Activated CD4-positive, alpha-beta T cell treated with anti-CD3 and anti-CD28 coated beads, Interleukin-2, amount 50 U/mL, for 1 hour (primary cell): ENCODE results near the gene ZFYVE9.
A peak's percentile ranks its signal among the peaks of the same experiment; 100 is the strongest.
"Not testable (repeated sequence)": the region's sequence is repeated elsewhere in the genome, so short reads cannot be mapped to it uniquely, and the experiment has no call there.

Experiments used
- DNase-seq: peaks from one replicate; pipeline ENCODE4 v3.0.0-alpha.2; 2020

The ZFYVE9 gene, protein sequence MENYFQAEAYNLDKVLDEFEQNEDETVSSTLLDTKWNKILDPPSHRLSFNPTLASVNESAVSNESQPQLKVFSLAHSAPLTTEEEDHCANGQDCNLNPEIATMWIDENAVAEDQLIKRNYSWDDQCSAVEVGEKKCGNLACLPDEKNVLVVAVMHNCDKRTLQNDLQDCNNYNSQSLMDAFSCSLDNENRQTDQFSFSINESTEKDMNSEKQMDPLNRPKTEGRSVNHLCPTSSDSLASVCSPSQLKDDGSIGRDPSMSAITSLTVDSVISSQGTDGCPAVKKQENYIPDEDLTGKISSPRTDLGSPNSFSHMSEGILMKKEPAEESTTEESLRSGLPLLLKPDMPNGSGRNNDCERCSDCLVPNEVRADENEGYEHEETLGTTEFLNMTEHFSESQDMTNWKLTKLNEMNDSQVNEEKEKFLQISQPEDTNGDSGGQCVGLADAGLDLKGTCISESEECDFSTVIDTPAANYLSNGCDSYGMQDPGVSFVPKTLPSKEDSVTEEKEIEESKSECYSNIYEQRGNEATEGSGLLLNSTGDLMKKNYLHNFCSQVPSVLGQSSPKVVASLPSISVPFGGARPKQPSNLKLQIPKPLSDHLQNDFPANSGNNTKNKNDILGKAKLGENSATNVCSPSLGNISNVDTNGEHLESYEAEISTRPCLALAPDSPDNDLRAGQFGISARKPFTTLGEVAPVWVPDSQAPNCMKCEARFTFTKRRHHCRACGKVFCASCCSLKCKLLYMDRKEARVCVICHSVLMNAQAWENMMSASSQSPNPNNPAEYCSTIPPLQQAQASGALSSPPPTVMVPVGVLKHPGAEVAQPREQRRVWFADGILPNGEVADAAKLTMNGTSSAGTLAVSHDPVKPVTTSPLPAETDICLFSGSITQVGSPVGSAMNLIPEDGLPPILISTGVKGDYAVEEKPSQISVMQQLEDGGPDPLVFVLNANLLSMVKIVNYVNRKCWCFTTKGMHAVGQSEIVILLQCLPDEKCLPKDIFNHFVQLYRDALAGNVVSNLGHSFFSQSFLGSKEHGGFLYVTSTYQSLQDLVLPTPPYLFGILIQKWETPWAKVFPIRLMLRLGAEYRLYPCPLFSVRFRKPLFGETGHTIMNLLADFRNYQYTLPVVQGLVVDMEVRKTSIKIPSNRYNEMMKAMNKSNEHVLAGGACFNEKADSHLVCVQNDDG (N-terminal part only)

GRCh38 chr1:52141513-52142219, at the start of gene ZFYVE9:
TSS of gene ZFYVE9 (plus strand) at chr1:52142089. CDS start at chr1:52233207, 91,118 bp downstream.
- DNase-seq = peak; percentile 69

- DNase-seq = not testable (repeated sequence)
Observed at GRCh38 chr1:52094300-52094699, 47.6 kb upstream of the ZFYVE9 start.

- no peak for DNase-seq
Observed at GRCh38 chr1:52096216-52096615, 45.7 kb upstream of the ZFYVE9 start.

DNA sequence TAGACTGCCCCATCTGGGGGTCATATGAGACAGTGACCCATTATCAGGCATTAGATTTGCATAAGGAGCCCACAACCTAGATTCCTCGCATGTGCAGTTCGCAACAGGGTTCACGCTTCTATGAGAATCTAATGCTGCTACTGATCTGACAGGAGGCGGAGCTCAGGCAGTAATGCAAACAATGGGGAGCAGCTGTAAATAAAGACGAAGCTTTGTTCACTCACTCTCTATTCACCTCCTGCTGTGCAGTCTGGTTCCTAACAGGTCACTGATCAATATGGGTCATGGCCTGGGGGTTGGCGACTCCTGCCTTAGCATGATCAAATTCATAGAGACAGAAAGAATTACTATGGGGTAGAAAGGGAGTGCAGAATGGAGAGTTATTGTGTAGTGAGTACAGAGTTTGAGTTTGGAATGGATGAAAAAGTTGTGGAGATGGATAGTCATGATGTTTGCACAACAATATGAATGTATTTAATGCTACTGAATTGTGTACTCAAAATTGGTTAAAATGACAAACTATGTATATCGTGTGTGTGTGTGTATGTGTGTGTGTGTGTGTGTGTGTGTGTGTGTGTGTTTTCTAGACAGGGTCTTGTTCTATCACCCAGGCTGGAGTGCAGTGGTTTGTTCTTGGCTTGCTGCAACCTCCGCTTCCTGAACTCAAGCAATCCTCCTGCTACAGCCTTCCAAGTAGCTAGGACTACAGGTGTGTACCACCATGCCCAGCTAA, 43.6 kb upstream of the ZFYVE9 start:
- DNase-seq = no peak

GRCh38 chr1:52102336-52103013, 39.4 kb upstream of the ZFYVE9 start:
- no peak for DNase-seq

DNA sequence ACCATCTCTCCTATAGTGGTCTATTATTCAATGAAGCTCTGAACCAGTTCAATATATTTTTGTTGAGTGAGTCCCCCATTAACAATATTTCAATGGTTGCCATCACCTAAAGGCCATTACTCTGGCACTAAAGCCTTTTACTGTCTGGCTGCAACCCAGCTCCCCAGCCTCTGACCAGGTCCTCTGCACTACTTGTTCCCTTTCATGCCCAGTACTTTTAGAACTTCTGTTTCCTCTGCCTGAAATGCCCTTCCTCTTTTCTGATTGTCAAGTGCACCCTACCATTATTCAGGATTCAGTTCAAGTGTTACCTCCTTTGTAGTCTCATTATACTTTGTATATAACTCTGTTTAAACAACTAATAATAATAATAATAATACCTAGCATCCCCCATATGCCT, 30.4 kb upstream of the ZFYVE9 start:
- DNase-seq = no peak

DNA sequence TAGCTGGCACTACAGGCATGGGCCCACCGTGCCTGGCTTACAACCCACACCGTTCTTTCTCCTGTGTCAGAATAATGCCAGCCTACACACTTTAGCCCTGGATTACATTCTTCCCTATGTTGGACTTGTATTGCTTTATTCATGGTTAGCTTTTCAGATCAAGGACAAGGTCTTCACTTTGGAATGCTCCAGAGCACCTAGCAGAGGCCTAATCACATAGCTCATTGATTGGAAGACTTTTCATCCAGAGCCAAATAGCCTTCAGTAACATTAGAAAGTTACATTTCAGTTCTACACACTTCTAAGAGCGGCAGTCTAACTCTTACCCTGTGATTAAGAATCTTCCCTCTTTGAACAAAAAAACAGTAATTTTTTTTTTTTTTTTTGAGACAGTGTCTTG, 29.4 kb upstream of the ZFYVE9 start:
- DNase-seq = no peak

DNA sequence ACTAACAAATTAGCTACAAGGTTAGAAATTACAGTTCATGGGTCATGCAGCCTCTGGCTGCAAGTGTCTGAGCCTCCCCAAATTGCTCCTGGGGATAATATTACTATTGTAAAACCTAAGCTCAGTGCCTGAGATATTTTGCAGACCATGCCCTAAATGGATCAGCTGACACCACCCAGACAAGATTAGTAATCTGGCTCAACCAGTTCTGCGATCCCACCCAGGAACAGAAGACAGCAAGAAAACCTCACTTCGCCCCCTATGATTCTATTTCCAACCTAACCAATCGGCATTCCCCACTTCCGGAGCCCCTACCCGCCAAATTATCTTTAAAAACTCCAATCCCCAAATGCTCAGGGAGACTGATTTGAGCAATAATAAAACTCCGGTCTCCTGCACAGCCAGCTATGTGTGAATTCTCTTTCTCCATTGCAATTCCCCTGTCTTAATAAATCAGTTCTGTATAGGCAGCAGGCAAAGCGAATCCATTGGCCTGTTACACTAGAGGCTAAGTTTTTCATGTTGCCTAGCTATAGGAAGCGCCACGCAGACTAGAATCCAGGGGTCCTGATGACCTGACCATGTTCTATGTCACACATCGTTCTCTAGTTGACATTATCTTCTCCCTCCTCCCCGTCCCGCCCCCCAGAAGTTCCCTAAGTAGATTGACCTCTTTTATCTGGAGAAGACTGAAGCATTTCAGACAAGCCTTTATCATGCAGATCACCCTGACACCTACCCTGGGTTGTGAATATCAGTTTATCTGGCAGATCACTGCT, 22.4 kb upstream of the ZFYVE9 start:
- DNase-seq = no peak

GRCh38 chr1:52122384-52122783, 19.5 kb upstream of the ZFYVE9 start:
- no peak for DNase-seq

DNA sequence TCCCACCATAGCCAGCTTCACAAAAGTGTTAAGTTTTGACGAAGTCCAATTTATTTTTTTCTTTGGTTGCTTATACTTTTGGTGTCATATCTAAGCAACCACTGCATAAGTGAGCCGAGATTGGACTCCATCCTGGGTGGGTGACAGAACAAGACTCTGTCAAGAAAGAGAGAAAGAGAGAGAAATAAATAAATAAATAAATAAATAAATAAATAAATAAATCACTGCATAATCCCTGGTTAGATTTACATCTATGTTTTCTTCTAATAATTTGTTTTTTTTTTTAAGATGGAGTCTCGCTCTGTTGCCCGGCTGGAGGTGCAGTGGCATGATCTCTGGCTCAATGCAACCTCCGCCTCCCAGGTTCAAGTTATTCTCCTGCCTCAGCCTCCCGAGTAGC, 18.3 kb upstream of the ZFYVE9 start:
- DNase-seq = no peak

- DNase-seq = no peak
Observed at GRCh38 chr1:52125736-52126359, 16.0 kb upstream of the ZFYVE9 start.

GRCh38 chr1:52127181-52128180, 14.4 kb upstream of the ZFYVE9 start:
- DNase-seq = no peak

GRCh38 chr1:52139817-52140540, 1.9 kb upstream of the ZFYVE9 start:
- no peak for DNase-seq

- no peak for DNase-seq
Observed at GRCh38 chr1:52140633-52141512, 1.0 kb upstream of the ZFYVE9 start.

- DNase-seq = no peak
Observed at GRCh38 chr1:52142220-52143183, 613 bp downstream of the ZFYVE9 start.

DNA sequence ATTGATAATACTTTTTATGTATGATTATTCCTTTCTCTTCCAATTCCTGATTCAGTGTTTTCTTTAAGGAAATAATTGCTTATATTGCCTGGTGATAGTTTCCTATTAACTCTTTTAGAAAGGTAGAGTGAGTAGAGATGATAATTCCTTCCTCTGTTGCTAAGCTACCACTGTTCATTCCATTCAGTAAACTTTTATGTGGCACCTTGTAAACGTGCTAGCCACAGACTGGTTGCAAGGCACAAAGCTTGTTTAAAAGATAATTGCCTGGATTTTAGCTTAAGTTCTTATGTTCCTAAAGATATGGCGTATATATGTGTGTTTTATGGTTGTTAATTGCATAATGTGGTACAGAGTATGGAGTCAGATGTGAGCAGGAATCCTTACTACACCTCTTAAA, 3.2 kb downstream of the ZFYVE9 start:
- no peak for DNase-seq
